ENCODE measurements around the gene CDYL.

CDYL gene

DNA sequence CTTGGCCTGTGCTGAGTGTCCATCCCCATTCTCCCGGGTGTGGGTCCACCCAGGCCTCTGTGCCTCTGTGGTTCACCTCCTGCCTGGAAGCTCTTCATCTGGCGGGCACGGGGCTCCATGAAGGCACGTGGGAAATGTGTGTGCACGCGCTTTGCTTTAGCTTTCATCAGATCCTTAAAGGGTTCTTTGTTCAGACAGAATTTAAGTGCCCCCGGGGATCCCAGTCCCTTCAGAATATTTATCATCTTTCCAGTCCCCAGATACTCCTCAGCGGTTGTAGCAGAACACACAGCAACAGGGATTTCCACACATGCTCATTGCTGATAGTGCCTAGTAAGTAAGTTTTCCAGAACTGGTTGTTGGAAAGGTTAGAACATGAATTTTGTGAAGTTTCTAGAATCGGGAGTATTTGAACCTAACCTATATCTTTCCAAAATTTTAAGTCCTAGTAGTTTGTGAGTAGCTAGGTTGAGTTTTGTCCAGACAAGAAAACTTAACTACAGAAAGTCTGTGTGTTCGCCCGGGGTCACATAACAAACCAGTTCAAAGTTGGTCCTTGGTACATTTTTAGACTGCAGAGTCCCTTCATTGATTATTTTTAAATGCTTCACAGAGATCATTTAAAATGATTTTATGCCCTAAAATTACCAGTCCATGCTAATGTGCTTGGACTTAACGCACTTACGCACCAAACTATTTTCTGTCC lies 159.9 kb downstream of the CDYL start:
- Mint-ChIP-seq H3K4me3 (no peak overlapping the region), H3K27me3 (no peaks in the 10 kb centered on the region), H3K4me1 (peaks cover 33% of the 10 kb centered on the region), H3K36me3 (ENCODE audit: insufficient read depth) (peaks cover 17% of the 10 kb centered on the region), H3K27ac (ENCODE audit: low read depth) (no peak overlapping the region), H3K9me3 (no peaks in the 10 kb centered on the region)
- ATAC-seq (replicated peaks; ENCODE audit: extremely low read depth, poor library complexity, severe bottlenecking) (no peak), DNase-seq (ENCODE audit: low spot score in 2 of 2) (no peak)

DNA sequence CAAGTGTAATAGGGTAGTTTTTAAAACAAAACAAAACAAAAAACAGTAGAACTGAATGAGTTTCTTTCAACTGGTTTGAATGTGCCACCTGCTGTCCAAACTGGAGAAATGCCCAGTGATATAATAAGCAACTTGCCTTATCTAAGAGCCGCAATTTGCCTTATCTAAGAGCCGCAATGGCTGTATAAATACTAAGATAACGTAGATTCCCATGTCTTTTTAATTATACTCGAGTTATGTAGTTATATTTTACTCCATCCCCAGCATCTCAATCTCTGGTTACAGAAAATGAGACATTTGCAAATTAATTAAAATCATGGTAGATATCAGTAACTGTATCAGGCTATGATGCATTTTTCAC lies 160.5 kb downstream of the CDYL start:
- H3K36me3 Mint-ChIP-seq (ENCODE audit: insufficient read depth), result peaks cover 20% of the 10 kb centered on the region
- ATAC-seq (replicated peaks; ENCODE audit: extremely low read depth, poor library complexity, severe bottlenecking) (no peak), DNase-seq (ENCODE audit: low spot score in 2 of 2) (no peak)

DNA sequence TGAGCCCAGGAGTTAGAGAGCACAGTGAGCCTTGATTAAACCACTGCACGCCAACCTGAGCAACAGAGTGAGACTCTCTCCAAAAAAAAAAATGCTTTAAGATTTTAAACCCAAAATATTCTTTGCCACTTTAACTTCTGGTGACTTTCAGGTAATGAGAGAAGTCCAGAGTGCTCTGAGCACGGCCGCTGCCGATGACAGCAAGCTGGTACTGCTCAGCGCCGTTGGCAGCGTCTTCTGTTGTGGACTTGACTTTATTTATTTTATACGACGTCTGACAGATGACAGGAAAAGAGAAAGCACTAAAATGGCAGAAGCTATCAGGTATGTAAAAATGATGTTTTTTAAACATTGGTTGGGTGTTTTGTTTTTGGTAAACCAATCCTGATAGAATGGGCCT lies 161.2 kb downstream of the CDYL start:
- H3K27me3 Mint-ChIP-seq, result no peaks in the 10 kb centered on the region
- peaks cover 34% of the 10 kb centered on the region for H3K4me1 Mint-ChIP-seq
- no peak for ATAC-seq (replicated peaks; ENCODE audit: extremely low read depth, poor library complexity, severe bottlenecking)
- H3K9me3 Mint-ChIP-seq, result no peaks in the 10 kb centered on the region
- H3K27ac Mint-ChIP-seq (ENCODE audit: low read depth), result no peak overlapping the region
- DNase-seq (ENCODE audit: low spot score in 2 of 2), result no peak
- peaks cover 20% of the 10 kb centered on the region for H3K36me3 Mint-ChIP-seq (ENCODE audit: insufficient read depth)
- H3K4me3 Mint-ChIP-seq, result no peak overlapping the region

More for the DNA sequence above, 160.5 kb downstream of the CDYL start:
- no peaks in the 10 kb centered on the region for H3K27me3 Mint-ChIP-seq
- H3K4me1 Mint-ChIP-seq, result peaks cover 28% of the 10 kb centered on the region
- no peak overlapping the region for H3K27ac Mint-ChIP-seq (ENCODE audit: low read depth)
- H3K9me3 Mint-ChIP-seq, result no peaks in the 10 kb centered on the region
- H3K4me3 Mint-ChIP-seq, result no peak overlapping the region

DNA sequence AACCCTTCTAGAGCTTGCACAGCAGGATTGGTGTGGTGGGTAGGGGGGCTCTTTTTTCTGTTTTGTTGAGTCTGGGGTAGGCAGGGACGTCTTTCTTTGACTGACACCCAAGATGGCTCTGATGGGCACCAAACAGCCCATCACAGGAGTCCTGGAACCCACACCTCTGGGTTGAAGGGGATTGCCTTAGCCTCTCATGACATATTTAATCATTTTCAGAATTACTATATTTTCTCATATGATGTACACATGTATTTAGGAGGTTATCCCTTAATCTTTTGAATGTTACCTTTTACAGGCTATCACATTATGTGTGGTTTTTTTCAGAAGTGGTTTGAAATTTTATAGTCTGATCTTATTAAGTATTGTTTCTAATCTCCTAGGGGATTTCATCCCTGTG lies 163.0 kb downstream of the CDYL start:
- Mint-ChIP-seq H3K27me3 (no peaks in the 10 kb centered on the region), H3K4me3 (no peak overlapping the region), H3K9me3 (no peaks in the 10 kb centered on the region), H3K36me3 (ENCODE audit: insufficient read depth) (peaks cover 23% of the 10 kb centered on the region), H3K4me1 (peaks cover 26% of the 10 kb centered on the region), H3K27ac (ENCODE audit: low read depth) (no peak overlapping the region)
- ATAC-seq (replicated peaks; ENCODE audit: extremely low read depth, poor library complexity, severe bottlenecking) (no peak), DNase-seq (ENCODE audit: low spot score in 2 of 2) (no peak)

DNA sequence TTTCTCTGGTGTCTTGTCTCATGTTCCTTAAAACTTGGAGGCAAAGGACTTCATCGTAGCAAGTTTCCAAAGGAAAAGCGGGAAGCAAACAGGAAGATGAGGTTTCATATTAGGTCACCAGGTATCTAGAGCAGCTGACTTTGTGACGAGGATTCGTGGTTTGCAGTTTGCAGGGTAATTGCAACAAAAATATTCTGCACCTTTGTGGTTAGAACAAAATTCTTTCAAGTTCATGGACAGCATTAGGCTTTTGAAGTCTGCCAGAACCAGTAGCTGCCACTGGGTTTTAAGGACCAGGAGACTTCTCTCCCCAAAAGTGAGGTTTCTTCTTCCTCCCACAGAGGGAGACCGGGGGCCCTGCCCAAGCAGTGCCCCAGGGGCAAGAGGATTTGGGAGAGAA lies 164.2 kb downstream of the CDYL start:
- no peaks in the 10 kb centered on the region for H3K9me3 Mint-ChIP-seq
- H3K36me3 Mint-ChIP-seq (ENCODE audit: insufficient read depth), result peaks cover 25% of the 10 kb centered on the region
- H3K4me3 Mint-ChIP-seq, result no peak overlapping the region
- H3K4me1 Mint-ChIP-seq, result peaks cover 16% of the 10 kb centered on the region
- no peak overlapping the region for H3K27ac Mint-ChIP-seq (ENCODE audit: low read depth)
- ATAC-seq (replicated peaks; ENCODE audit: extremely low read depth, poor library complexity, severe bottlenecking) (no peak), DNase-seq (ENCODE audit: low spot score in 2 of 2) (no peak)
- H3K27me3 Mint-ChIP-seq, result no peaks in the 10 kb centered on the region

DNA sequence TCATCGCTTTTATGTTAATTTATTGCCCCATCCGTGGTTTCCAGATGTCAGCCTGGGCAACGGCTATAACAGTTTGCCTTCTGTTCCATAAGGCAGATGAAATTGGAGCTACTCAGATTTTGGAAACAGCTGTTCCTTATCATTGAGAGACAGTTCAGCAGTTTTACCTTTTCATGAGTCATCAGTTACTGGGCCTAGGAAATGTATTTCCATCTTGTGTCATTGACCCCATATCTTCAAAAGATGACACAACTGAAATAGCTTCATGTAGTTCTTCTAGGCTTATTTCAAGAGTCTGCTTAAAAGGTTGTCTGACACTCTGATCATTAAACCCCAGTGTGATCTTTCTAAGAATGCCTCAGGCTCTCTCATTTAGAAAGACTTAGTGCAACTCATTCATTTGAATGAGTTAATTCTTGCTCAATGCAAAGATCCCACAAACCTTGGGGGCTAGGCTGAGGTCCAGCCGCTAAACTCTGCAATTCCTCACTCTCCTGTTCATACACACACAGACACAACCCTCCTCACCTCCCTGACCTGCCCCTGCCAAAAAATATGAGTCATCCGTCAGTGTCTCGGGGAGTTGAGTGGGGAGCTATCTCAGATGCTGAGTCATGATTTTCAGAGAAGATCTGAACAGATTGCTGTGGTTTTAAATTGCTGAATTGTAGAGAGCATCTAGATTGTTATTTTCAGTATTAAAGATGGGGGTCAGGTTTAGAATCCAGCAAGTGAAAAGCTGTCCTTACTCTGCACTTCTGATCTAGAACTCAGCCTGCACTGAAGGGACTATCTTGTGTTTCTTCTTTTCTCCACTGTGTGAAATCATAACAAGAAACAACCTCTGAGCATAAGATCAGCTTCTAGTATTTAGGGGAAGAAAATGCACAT lies 165.8 kb downstream of the CDYL start:
- DNase-seq (ENCODE audit: low spot score in 2 of 2), result no peak
- ATAC-seq (replicated peaks; ENCODE audit: extremely low read depth, poor library complexity, severe bottlenecking), result peak; percentile 80
- H3K4me1 Mint-ChIP-seq, result peaks cover 14% of the 10 kb centered on the region
- no peaks in the 10 kb centered on the region for H3K9me3 Mint-ChIP-seq
- peaks cover 20% of the 10 kb centered on the region for H3K36me3 Mint-ChIP-seq (ENCODE audit: insufficient read depth)
- H3K4me3 Mint-ChIP-seq, result no peak overlapping the region
- H3K27me3 Mint-ChIP-seq, result no peaks in the 10 kb centered on the region
- peak overlapping the region; percentile 67 for H3K27ac Mint-ChIP-seq (ENCODE audit: low read depth)

DNA sequence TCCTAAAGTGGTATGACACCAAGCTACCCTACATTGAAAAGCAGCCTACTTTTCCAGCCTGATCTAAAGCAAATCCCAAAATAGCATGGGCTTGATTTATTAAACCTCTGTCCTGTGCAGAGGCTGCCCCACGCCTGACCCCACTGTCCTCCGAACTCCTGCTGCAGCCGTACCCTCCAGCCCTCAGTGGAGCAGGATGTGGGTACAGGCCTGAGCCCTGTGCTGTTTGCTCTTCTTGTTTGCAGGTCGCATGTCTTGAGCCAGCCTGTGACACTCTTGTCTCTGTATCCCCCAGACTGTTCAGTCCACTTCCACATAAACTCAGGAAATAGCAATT lies 166.4 kb downstream of the CDYL start:
- ATAC-seq (replicated peaks; ENCODE audit: extremely low read depth, poor library complexity, severe bottlenecking), result peak; percentile 34
- Mint-ChIP-seq H3K27me3 (no peaks in the 10 kb centered on the region), H3K4me1 (peaks cover 14% of the 10 kb centered on the region), H3K27ac (ENCODE audit: low read depth) (peak overlapping the region; percentile 67), H3K4me3 (no peak overlapping the region), H3K9me3 (no peaks in the 10 kb centered on the region), H3K36me3 (ENCODE audit: insufficient read depth) (peaks cover 16% of the 10 kb centered on the region)
- no peak for DNase-seq (ENCODE audit: low spot score in 2 of 2)

DNA sequence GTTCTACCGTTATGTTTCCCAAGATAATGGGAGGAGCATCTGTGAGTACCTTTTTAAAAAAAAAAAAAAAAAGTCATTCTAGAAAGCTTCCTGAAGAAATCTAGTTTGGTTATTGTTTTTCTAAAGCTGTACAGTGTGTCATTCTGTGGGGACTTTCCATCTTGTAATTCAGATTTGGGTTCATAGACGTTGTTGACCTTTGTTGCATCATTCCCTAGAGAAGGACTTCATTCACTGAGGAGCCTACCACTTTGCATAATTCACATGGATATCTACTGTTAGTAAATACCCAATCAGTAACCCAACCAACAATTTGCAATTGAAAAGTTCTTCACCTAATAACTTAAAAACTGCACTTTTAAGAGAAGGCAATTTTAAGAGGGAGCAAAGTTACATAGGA lies 167.5 kb downstream of the CDYL start:
- no peaks in the 10 kb centered on the region for H3K9me3 Mint-ChIP-seq
- peaks cover 14% of the 10 kb centered on the region for H3K4me1 Mint-ChIP-seq
- no peak overlapping the region for H3K27ac Mint-ChIP-seq (ENCODE audit: low read depth)
- H3K4me3 Mint-ChIP-seq, result no peak overlapping the region
- no peak for DNase-seq (ENCODE audit: low spot score in 2 of 2)
- H3K27me3 Mint-ChIP-seq, result no peaks in the 10 kb centered on the region
- H3K36me3 Mint-ChIP-seq (ENCODE audit: insufficient read depth), result peaks cover 14% of the 10 kb centered on the region
- ATAC-seq (replicated peaks; ENCODE audit: extremely low read depth, poor library complexity, severe bottlenecking), result no peak

DNA sequence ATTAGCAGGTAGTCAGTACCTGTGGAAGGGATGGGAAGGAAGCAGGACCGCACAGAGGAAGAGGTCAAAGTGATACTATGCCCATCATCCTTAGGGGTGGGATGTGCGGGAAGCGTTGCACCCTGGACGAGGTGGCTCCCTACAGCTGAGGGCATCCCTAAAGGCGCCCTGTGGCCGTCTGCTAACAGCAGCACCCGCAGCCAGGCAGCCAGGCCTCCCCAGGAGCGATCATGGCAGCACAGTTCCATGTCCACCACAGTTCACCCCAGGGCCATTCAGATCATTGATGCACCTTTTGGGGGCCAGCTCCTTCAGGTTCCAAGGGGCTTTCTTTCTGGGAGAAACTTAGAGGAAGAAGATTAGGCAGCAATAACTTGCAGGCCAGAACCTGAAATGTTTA lies 168.1 kb downstream of the CDYL start:
- H3K36me3 Mint-ChIP-seq (ENCODE audit: insufficient read depth), result peaks cover 12% of the 10 kb centered on the region
- no peaks in the 10 kb centered on the region for H3K27me3 Mint-ChIP-seq
- H3K4me1 Mint-ChIP-seq, result peaks cover 14% of the 10 kb centered on the region
- no peak for DNase-seq (ENCODE audit: low spot score in 2 of 2)
- H3K9me3 Mint-ChIP-seq, result no peaks in the 10 kb centered on the region
- no peak overlapping the region for H3K4me3 Mint-ChIP-seq
- no peak for ATAC-seq (replicated peaks; ENCODE audit: extremely low read depth, poor library complexity, severe bottlenecking)
- H3K27ac Mint-ChIP-seq (ENCODE audit: low read depth), result no peak overlapping the region

DNA sequence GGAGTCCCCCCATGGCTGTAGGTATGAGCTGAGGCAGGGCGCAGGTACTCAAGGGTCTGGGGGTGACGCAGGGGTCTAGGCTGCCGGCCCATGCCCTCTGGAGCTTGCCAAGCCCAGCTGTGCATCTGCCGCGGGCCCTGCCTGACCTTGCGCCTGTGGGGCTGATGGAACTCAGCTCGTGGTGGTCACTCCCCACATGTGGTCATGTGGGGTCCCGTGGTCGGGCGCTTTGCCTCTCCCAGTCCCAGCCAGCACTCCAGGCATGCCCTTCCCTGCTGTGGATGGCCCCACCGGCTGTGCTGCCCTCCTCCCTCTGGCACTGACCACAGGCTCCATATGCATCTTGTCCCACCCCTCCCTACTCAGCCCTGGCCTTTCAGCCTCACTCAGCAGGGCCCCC lies 170.3 kb downstream of the CDYL start:
- Mint-ChIP-seq H3K27ac (ENCODE audit: low read depth) (no peak overlapping the region), H3K9me3 (no peaks in the 10 kb centered on the region), H3K36me3 (ENCODE audit: insufficient read depth) (peaks cover 9% of the 10 kb centered on the region), H3K4me3 (no peak overlapping the region), H3K27me3 (no peaks in the 10 kb centered on the region), H3K4me1 (peaks cover 14% of the 10 kb centered on the region)
- no peak for DNase-seq (ENCODE audit: low spot score in 2 of 2)
- ATAC-seq (replicated peaks; ENCODE audit: extremely low read depth, poor library complexity, severe bottlenecking), result no peak

DNA sequence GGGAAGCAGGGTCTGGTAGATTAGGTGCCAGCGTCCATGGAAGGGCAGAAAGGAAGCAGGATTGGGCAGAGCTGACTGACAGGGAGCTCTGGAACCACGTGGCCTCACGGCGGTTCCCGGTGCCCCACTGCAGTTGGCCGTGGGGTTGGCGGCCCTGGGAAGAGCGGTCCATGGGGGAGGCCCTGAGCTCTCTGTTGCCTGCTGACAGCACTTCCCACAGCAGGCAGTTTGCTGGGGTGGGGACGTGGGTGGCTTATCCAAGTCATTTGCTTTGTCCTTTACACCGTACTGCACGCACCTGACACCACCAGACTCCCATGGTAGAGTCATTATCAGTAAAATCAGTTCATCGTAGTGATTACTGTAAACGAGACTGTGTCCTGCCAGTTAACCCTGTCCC lies 171.5 kb downstream of the CDYL start:
- peaks cover 14% of the 10 kb centered on the region for H3K36me3 Mint-ChIP-seq (ENCODE audit: insufficient read depth)
- ATAC-seq (replicated peaks; ENCODE audit: extremely low read depth, poor library complexity, severe bottlenecking) (no peak), DNase-seq (ENCODE audit: low spot score in 2 of 2) (no peak)
- H3K27ac Mint-ChIP-seq (ENCODE audit: low read depth), result no peak overlapping the region
- H3K4me1 Mint-ChIP-seq, result peaks cover 5% of the 10 kb centered on the region
- H3K4me3 Mint-ChIP-seq, result no peak overlapping the region
- H3K9me3 Mint-ChIP-seq, result no peaks in the 10 kb centered on the region
- no peaks in the 10 kb centered on the region for H3K27me3 Mint-ChIP-seq

DNA sequence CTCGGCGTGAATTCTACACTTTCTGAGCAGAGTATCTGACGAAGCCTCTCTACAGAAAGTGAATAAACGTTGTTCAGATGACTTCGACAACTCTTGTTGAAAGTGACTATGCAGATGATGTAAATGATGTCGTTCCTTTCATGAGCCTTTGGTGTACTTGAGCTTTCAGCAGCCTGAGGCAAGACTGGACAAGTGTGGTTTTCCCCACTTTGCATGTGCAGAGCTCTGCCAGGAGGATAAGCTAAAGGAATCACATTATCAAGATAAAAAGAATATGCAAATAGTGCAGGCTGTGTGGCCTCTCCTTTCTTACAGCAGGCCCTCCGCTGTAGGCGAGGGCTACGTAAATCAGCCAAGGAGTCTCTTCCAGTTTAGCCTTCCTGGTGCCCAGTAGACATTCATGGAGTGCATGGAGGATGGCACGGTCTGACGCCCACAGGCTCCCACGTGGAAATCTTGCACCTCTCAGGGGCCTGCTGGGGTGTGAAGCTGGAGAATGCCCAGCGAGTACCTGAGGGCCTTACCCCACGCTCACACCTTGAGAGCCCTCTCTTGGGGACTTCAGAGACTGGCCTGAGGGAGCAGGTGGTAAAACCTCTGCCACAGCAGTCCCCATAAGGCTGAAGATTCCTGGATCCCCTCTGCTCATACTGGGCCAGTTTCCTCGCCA lies 172.7 kb downstream of the CDYL start:
- Mint-ChIP-seq H3K27me3 (no peaks in the 10 kb centered on the region), H3K27ac (ENCODE audit: low read depth) (no peak overlapping the region), H3K9me3 (no peaks in the 10 kb centered on the region), H3K4me3 (no peak overlapping the region), H3K4me1 (no peaks in the 10 kb centered on the region), H3K36me3 (ENCODE audit: insufficient read depth) (peaks cover 17% of the 10 kb centered on the region)
- DNase-seq (ENCODE audit: low spot score in 2 of 2), result no peak
- no peak for ATAC-seq (replicated peaks; ENCODE audit: extremely low read depth, poor library complexity, severe bottlenecking)

DNA sequence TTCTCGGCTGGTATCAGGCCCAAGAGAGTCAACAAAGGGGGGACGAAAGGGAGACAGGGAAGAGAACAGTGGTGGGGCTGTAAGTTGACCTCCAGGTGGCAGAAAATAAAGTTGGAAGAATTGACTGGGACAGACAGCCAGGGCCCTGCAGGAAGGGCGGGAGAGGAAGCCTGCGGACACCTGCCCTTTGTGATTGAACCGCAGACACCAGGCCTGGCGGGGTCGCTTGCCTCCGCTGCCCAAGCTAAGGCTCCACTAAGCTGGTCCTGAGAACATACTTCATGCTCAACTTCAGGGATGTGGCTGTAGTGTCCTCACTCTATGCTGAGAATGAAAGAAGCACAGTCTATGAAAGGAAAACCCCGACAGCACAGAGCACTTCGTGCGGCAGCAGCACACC lies 173.9 kb downstream of the CDYL start:
- Mint-ChIP-seq H3K4me3 (no peak overlapping the region), H3K4me1 (no peaks in the 10 kb centered on the region), H3K36me3 (ENCODE audit: insufficient read depth) (peaks cover 17% of the 10 kb centered on the region), H3K9me3 (no peaks in the 10 kb centered on the region), H3K27ac (ENCODE audit: low read depth) (no peak overlapping the region), H3K27me3 (no peaks in the 10 kb centered on the region)
- DNase-seq (ENCODE audit: low spot score in 2 of 2) (no peak), ATAC-seq (replicated peaks; ENCODE audit: extremely low read depth, poor library complexity, severe bottlenecking) (no peak)
